ENCODE data around the gene DCAF11. TPM values are rescaled to one million over a fixed set of nuclear protein-coding genes. Genes with fewer than 3 reads are reported as not detected.

Gene DCAF11
- total and polyA plus RNA-seq, 2 of the 8 experiments (the other 6 are each of a cell fraction or from before 2014, with no cell fraction given): 60.4 to 63.6 TPM

DNA sequence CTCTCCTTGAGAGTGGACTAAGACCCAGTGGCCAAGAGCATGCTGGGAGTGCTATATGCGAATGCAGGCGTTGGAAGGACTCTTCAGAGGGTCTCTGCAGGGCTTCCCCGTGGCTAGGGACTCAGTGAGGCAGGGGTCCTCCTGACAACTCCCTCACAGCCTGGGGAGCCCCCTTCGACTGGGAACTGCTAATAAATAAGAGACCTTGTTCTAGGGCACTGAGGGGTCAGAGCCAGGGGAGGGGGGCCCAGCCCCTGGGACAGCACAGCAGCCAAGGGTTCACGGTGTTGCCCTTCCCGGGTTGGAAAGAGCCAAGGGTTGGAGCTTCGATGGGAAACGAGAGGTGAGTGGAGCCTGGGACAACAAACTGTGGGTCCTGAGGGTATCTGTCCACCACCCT is 49.2 kb upstream of the DCAF11 start:
- Histone ChIP-seq H3K36me3 (ENCODE audit: control insufficient read depth in 2 of 4, insufficient read depth in 4 of 4, low read length in 3 of 4) (no peaks in the 10 kb centered on the region), H3K79me1 (ENCODE audit: low read depth, low read length) (no peaks in the 10 kb centered on the region), H2BK5ac (ENCODE audit: low read depth, low read length) (no peak overlapping the region; the same call in 1 of the 2 replicates), H3K4me2 (ENCODE audit: insufficient read depth in 1 of 2, low read depth in 2 of 2, low read length in 2 of 2) (no peak overlapping the region), H3K27ac (ENCODE audit: low read depth, low read length) (no peak overlapping the region), H3K27me3 (replicated peaks in 1 of 4; ENCODE audit: control insufficient read depth in 3 of 4, extremely low read depth in 1 of 4, insufficient read depth in 3 of 4, low read length in 3 of 4) (no peaks in the 10 kb centered on the region; a peak in 1 of 7 replicates), H3K79me2 (ENCODE audit: control insufficient read depth in 1 of 2, insufficient read depth in 2 of 2, low read length in 2 of 2) (no peaks in the 10 kb centered on the region), H2BK15ac (ENCODE audit: low read length) (no peak overlapping the region), H3K14ac (ENCODE audit: insufficient read length) (no peak overlapping the region), H3K9me3 (ENCODE audit: insufficient read depth in 2 of 2, low read depth in 1 of 2, low read length in 1 of 2) (no peaks in the 10 kb centered on the region), H3K56ac (replicated peaks; ENCODE audit: insufficient read length, low read depth, low read length) (no peak overlapping the region), H3K4me1 (replicated peaks in 1 of 4; ENCODE audit: control insufficient read depth in 3 of 4, insufficient read depth in 4 of 4, low read length in 3 of 4) (no peaks in the 10 kb centered on the region), H3K9ac (replicated peaks in 1 of 4; ENCODE audit: extremely low read depth in 1 of 4, low read depth in 3 of 4, low read length in 3 of 4) (no peak overlapping the region), H4K91ac (replicated peaks; ENCODE audit: insufficient read length, low read length) (no peak overlapping the region), H3K4ac (replicated peaks; ENCODE audit: insufficient read length, low read depth, low read length) (no peak overlapping the region), H2AFZ (ENCODE audit: low read length) (no peak overlapping the region), H3K18ac (ENCODE audit: extremely low read depth, low read length) (no peak overlapping the region), H2BK20ac (ENCODE audit: low read length) (no peak overlapping the region), H4K8ac (ENCODE audit: extremely low read depth, insufficient read depth, low read length) (no peak overlapping the region; the same call in 1 of the 2 replicates), H4K5ac (ENCODE audit: insufficient read length, low read depth, low read length) (no peak overlapping the region), H3K4me3 (ENCODE audit: extremely low read depth in 1 of 4, insufficient read depth in 2 of 4, low read depth in 3 of 4, low read length in 4 of 4) (no peak overlapping the region), H2BK120ac (replicated peaks; ENCODE audit: low read depth, low read length) (no peak overlapping the region), H3K23ac (ENCODE audit: insufficient read length) (no peak overlapping the region), H3K23me2 (ENCODE audit: low read depth, low read length) (no peaks in the 10 kb centered on the region), H4K20me1 (replicated peaks in 1 of 2; ENCODE audit: control insufficient read depth in 1 of 2, insufficient read depth in 2 of 2, low read length in 2 of 2) (no peaks in the 10 kb centered on the region), H2AK5ac (ENCODE audit: low read depth, low read length) (no peak overlapping the region), H2BK12ac (ENCODE audit: low read depth, low read length) (no peak overlapping the region)
- POLR2A ChIA-PET (ENCODE audit: partially characterized antibody): interaction anchor here (1.0 to 27.2 kb wide), 4 partner anchors 9 to 34 kb away, joined by 3 to 626 read pairs (median 20); partner anchors contain the start of gene PCK2
- FAIRE-seq: no peak
- no peak for DNase-seq (ENCODE audit: low read depth in 1 of 2, low spot score in 2 of 2)
- 94% methylated on average over 7 of the region's 8 CpGs; no CpG with 5 or more reads in 1 of the 2 experiments for WGBS, 2 experiments (ENCODE audit: extremely low coverage in 1 of 2, insufficient coverage in 1 of 2, insufficient read length in 1 of 2, insufficient replicate concordance in 2 of 2, low coverage in 1 of 2, low lambda C conversion rate in 2 of 2, missing lambda C conversion rate in 1 of 2)
- CTCF ChIA-PET (ENCODE audit: partially characterized antibody): interaction anchor here (0.9 to 23.8 kb wide), 8 partner anchors 8 to 242 kb away, joined by 3 to 316 read pairs (median 8); partner anchors contain the start of genes CIDEB, IRF9 and PCK2
- TF ChIP-seq SRF (IDR thresholded peaks at IDR 0.05; ENCODE audit: low read depth, low read length): no peak
- no peak for TF ChIP-seq KDM5A (IDR thresholded peaks at IDR 0.05; ENCODE audit: low read length)
- TF ChIP-seq, protein P1, sequence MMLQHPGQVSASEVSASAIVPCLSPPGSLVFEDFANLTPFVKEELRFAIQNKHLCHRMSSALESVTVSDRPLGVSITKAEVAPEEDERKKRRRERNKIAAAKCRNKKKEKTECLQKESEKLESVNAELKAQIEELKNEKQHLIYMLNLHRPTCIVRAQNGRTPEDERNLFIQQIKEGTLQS (IDR thresholded peaks at IDR 0.05; ENCODE audit: insufficient read depth, low read depth, low read length): no peak
- no peak for TF ChIP-seq KDM1A (IDR thresholded peaks at IDR 0.05; ENCODE audit: borderline replicate concordance, low read length)
- no peak for TF ChIP-seq CBX5 (IDR thresholded peaks at IDR 0.05; ENCODE audit: low read depth, low read length)
- no peak for TF ChIP-seq NANOG (IDR thresholded peaks at IDR 0.05; ENCODE audit: insufficient read depth, low read depth, low read length, poor library complexity, severe bottlenecking)
- no peak for TF ChIP-seq HDAC2 (IDR thresholded peaks at IDR 0.05; ENCODE audit: borderline replicate concordance in 1 of 2, low read depth in 2 of 2, low read length in 2 of 2)

Data from H1 (cell line).